ENCODE measurements around the gene GALNTL6. TPM values are rescaled to one million over a fixed set of nuclear protein-coding genes. Genes with fewer than 3 reads are reported as not detected.

Gene GALNTL6
- total and polyA plus RNA-seq, 2 experiments from 2014 or later: 0.38 to 0.40 TPM

DNA sequence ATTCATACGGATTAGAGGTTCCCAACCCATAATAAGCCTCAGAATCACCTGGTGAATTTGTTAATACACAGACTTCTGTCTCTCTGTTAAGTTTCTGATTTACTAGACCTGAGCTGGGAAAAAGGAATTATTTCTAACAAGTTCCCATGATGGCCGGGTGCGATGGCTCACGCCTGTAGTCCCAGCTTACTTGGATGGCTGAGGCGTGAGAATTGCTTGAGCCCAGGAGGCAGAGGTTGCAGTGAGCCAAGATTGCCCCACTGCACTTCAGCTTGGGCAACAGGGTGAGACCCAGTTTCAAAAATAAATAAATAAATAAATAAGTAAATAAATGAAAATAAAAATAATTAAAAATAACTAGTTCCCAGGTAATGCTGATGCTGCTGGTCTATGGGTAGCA lies 412.3 kb downstream of the GALNTL6 start (continued):
- TF ChIP-seq, protein P1, sequence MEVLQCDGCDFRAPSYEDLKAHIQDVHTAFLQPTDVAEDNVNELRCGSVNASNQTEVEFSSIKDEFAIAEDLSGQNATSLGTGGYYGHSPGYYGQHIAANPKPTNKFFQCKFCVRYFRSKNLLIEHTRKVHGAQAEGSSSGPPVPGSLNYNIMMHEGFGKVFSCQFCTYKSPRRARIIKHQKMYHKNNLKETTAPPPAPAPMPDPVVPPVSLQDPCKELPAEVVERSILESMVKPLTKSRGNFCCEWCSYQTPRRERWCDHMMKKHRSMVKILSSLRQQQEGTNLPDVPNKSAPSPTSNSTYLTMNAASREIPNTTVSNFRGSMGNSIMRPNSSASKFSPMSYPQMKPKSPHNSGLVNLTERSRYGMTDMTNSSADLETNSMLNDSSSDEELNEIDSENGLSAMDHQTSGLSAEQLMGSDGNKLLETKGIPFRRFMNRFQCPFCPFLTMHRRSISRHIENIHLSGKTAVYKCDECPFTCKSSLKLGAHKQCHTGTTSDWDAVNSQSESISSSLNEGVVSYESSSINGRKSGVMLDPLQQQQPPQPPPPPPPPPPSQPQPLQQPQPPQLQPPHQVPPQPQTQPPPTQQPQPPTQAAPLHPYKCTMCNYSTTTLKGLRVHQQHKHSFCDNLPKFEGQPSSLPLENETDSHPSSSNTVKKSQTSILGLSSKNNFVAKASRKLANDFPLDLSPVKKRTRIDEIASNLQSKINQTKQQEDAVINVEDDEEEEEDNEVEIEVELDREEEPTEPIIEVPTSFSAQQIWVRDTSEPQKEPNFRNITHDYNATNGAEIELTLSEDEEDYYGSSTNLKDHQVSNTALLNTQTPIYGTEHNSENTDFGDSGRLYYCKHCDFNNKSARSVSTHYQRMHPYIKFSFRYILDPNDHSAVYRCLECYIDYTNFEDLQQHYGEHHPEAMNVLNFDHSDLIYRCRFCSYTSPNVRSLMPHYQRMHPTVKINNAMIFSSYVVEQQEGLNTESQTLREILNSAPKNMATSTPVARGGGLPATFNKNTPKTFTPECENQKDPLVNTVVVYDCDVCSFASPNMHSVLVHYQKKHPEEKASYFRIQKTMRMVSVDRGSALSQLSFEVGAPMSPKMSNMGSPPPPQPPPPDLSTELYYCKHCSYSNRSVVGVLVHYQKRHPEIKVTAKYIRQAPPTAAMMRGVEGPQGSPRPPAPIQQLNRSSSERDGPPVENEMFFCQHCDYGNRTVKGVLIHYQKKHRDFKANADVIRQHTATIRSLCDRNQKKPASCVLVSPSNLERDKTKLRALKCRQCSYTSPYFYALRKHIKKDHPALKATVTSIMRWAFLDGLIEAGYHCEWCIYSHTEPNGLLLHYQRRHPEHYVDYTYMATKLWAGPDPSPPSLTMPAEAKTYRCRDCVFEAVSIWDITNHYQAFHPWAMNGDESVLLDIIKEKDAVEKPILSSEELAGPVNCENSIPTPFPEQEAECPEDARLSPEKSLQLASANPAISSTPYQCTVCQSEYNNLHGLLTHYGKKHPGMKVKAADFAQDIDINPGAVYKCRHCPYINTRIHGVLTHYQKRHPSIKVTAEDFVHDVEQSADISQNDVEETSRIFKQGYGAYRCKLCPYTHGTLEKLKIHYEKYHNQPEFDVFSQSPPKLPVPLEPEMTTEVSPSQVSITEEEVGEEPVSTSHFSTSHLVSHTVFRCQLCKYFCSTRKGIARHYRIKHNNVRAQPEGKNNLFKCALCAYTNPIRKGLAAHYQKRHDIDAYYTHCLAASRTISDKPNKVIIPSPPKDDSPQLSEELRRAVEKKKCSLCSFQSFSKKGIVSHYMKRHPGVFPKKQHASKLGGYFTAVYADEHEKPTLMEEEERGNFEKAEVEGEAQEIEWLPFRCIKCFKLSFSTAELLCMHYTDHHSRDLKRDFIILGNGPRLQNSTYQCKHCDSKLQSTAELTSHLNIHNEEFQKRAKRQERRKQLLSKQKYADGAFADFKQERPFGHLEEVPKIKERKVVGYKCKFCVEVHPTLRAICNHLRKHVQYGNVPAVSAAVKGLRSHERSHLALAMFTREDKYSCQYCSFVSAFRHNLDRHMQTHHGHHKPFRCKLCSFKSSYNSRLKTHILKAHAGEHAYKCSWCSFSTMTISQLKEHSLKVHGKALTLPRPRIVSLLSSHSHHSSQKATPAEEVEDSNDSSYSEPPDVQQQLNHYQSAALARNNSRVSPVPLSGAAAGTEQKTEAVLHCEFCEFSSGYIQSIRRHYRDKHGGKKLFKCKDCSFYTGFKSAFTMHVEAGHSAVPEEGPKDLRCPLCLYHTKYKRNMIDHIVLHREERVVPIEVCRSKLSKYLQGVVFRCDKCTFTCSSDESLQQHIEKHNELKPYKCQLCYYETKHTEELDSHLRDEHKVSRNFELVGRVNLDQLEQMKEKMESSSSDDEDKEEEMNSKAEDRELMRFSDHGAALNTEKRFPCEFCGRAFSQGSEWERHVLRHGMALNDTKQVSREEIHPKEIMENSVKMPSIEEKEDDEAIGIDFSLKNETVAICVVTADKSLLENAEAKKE (CRISPR knock-in tag; IDR thresholded peaks at IDR 0.05): no peak
- no peak for TF ChIP-seq JUNB (IDR thresholded peaks at IDR 0.05; ENCODE audit: unreplicated experiment)
- no peak for TF ChIP-seq NANOG (IDR thresholded peaks at IDR 0.05; ENCODE audit: borderline replicate concordance)
- TF ChIP-seq POLR2AphosphoS5 (IDR thresholded peaks at IDR 0.05; ENCODE audit: low read depth): no peak
- TF ChIP-seq EZH2 (IDR thresholded peaks at IDR 0.05; ENCODE audit: low read depth, unreplicated experiment): no peak
- no peak for TF ChIP-seq STAT1 (IDR thresholded peaks at IDR 0.05; ENCODE audit: unreplicated experiment)
- TF ChIP-seq, protein P2, sequence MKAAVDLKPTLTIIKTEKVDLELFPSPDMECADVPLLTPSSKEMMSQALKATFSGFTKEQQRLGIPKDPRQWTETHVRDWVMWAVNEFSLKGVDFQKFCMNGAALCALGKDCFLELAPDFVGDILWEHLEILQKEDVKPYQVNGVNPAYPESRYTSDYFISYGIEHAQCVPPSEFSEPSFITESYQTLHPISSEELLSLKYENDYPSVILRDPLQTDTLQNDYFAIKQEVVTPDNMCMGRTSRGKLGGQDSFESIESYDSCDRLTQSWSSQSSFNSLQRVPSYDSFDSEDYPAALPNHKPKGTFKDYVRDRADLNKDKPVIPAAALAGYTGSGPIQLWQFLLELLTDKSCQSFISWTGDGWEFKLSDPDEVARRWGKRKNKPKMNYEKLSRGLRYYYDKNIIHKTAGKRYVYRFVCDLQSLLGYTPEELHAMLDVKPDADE (IDR thresholded peaks at IDR 0.05): no peak

DNA sequence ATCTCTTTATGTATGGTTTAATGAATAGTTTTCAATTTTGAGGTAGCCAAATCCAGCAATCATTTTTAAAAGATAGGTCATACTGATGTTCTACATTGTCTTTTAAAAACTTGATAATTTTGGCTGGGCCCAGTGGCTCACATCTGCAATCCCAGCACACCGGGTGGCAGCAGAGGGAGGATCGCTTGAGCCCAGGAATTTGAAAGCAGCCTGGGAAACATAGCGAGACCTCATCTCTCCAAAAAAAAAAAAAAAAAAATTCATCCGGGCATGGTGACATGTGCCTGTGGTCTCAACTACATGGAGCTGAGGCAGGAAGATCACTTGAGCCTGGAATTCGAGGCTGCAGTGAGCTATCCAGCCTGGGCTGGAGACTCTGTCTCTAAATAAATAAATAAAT lies 419.8 kb downstream of the GALNTL6 start:
- H3K27ac Mint-ChIP-seq: no peak overlapping the region
- peak; percentile 77 for ATAC-seq
- peaks cover 2% of the 10 kb centered on the region for H3K27me3 Mint-ChIP-seq (ENCODE audit: insufficient read depth, low read depth, poor library complexity)
- H3K9me3 Mint-ChIP-seq: peaks cover 3% of the 10 kb centered on the region; the same call in 1 of the 3 replicates
- H3K4me1 Mint-ChIP-seq: 0 out of 3 replicates have a peak, but pooled peaks cover 6% of the 10 kb centered on the region
- H4K20me1 ChIP-seq (replicated peaks; ENCODE audit: insufficient read depth): no peaks in the 10 kb centered on the region
- H3K36me3 ChIP-seq (ENCODE audit: insufficient read depth): no peaks in the 10 kb centered on the region
- no peak overlapping the region for H2AFZ ChIP-seq
- no peaks in the 10 kb centered on the region for H3K79me2 ChIP-seq (replicated peaks; ENCODE audit: insufficient read depth)
- no peaks in the 10 kb centered on the region for H3K27me3 ChIP-seq (ENCODE audit: insufficient read depth)
- TF ChIP-seq, protein P3, sequence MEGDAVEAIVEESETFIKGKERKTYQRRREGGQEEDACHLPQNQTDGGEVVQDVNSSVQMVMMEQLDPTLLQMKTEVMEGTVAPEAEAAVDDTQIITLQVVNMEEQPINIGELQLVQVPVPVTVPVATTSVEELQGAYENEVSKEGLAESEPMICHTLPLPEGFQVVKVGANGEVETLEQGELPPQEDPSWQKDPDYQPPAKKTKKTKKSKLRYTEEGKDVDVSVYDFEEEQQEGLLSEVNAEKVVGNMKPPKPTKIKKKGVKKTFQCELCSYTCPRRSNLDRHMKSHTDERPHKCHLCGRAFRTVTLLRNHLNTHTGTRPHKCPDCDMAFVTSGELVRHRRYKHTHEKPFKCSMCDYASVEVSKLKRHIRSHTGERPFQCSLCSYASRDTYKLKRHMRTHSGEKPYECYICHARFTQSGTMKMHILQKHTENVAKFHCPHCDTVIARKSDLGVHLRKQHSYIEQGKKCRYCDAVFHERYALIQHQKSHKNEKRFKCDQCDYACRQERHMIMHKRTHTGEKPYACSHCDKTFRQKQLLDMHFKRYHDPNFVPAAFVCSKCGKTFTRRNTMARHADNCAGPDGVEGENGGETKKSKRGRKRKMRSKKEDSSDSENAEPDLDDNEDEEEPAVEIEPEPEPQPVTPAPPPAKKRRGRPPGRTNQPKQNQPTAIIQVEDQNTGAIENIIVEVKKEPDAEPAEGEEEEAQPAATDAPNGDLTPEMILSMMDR (conservative IDR thresholded peaks at IDR 0.05; ENCODE audit: low read depth in 2 of 2): peak; percentile 35 to 50
- no peak for TF ChIP-seq NANOG (IDR thresholded peaks at IDR 0.05; ENCODE audit: borderline replicate concordance)
- H3K27ac ChIP-seq (ENCODE audit: low read depth): no peak overlapping the region
- H3K4me3 Mint-ChIP-seq: no peak overlapping the region
- H3K9me2 ChIP-seq (ENCODE audit: insufficient read depth): no peaks in the 10 kb centered on the region
- no peaks in the 10 kb centered on the region for H3K4me1 ChIP-seq (ENCODE audit: insufficient read depth)
- peak; percentile 72 for DNase-seq (ENCODE audit: low spot score)
- H3F3A ChIP-seq (replicated peaks; ENCODE audit: low read depth): no peaks in the 10 kb centered on the region
- no peak overlapping the region for H3K4me3 ChIP-seq
- H3K4me2 ChIP-seq: no peak overlapping the region
- no peaks in the 10 kb centered on the region for H3K36me3 Mint-ChIP-seq (ENCODE audit: low read depth)
